Prostate gland (tissue), 2 donors: ENCODE measurements around the gene MIB2. TPM values are rescaled to one million over a fixed set of nuclear protein-coding genes. Genes with fewer than 3 reads are reported as not detected.

Experiments used
- DNase-seq: peaks from one replicate; pipeline ENCODE4 v3.0.0-alpha.2; 2019; ENCODE audit warnings: low spot score
- H3K27ac ChIP-seq, 2 donors: fragments of 200-600 bp; sonication (generic); 2 replicates each; pipeline ENCODE4 v1.5.1; 2017 to 2019
- H3K27me3 ChIP-seq: fragments of 200-600 bp; sonication (generic); replicated peaks from 2 replicates; pipeline ENCODE4 v1.5.1; 2019; ENCODE audit not compliant: insufficient read depth
- H3K36me3 ChIP-seq, 2 donors: fragments of 200-600 bp; sonication (generic); 1 replicate in 1 of 2; 2 replicates in 1 of 2; pipeline versions ENCODE4 v1.5.1 to v1.8.1; 2017 to 2019
- H3K4me1 ChIP-seq: fragments of 200-600 bp; sonication (generic); replicated peaks from 2 replicates; pipeline ENCODE4 v1.5.1; 2019
- H3K4me3 ChIP-seq, 2 donors: fragments of 200-600 bp; sonication (generic); 2 replicates each; pipeline ENCODE4 v1.5.1; 2017 to 2019
- H3K9me3 ChIP-seq: fragments of 200-600 bp; sonication (generic); 2 replicates; pipeline ENCODE4 v1.5.1; 2017
- POLR2A ChIP-seq: fragments of 450-650 bp; IDR thresholded peaks from one replicate; pipeline ENCODE4 v1.6.1; 2016; ENCODE audit warnings: antibody characterized with exemption, mild to moderate bottlenecking
- POLR2AphosphoS5 ChIP-seq: sonication (generic); formaldehyde crosslinking; IDR thresholded peaks from one replicate; pipeline ENCODE4 v1.6.1; 2017; ENCODE audit warnings: antibody characterized with exemption
- WGBS: methylation state at CpG from one replicate; pipeline ENCODE4 v1.1.5; 2018; 5-methylcytosine and 5-hydroxymethylcytosine counted together
- intact Hi-C: fragments of 100-400 bp; cut with DNase I; formaldehyde crosslinking; loops from one replicate; pipeline ENCODE4 v1.14.2; 2022
- total RNA-seq, 2 donors: library from RNA; depleted of rRNA; stranded (reverse); fragments of >200 nt; gene quantifications; one replicate each; pipeline ENCODE4 v1.1.0, GENCODE V29; 2016
- TF ChIP-seq, protein P1 (sequence below), 4 experiments: fragments of 200-600 bp in 2 of 4; fragments of 450-650 bp in 2 of 4; sonication (generic) in 2 of 4; IDR thresholded peaks; 1 replicate in 3 of 4; 2 replicates in 1 of 4; pipeline ENCODE4 v1.5.1; 2016 to 2019; ENCODE audit warnings: antibody characterized with exemption in 4 of 4, mild to moderate bottlenecking in 2 of 4, moderate library complexity in 2 of 4

MIB2 gene
- total RNA-seq, 2 donors from 2014 or later, result 60.6 to 152 TPM

DNA sequence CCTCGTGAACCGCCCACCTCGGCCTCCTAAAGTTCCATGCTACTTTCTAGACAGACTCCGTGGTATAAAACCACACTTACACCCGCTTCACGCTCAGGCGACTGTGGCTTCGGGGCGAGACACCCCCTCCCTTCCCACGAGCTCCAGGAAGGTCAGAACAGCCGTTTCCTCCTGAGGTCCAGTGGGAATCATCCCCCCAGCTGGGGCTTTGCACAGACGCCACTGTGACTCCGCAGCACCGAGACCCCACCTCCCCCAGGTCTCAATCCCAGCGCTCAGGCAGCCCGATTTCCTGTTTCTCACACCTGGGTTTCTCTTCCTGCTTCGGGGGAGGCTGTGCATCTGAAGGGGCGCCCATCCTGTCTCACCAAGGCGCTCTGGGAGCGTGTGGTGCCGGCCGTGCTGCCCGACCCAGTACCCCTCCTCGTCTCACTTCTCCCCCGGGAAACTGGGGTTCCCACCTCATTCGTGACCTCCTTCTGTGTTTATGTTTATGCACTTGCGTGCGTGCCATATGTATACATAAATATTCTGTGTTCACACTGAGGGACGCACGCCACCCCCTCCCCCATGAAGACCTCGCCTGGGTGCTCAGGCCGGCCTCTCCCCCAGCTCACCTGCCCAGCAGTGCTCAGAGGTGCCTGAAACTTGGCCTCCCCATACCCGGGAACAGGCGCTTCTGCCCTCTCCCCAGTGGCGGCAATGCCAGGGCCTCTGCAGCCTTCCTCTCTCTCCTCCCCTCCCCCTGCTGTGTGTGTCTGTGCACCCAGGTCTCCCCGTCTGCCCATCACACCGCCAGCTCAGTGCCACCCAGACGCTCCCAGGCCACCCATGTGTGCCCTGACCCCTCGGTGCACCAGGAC lies 62.6 kb downstream of the MIB2 start:
- Histone ChIP-seq H3K4me1 (no peaks in the 10 kb centered on the region), H3K9me3 (no peaks in the 10 kb centered on the region), H3K36me3 (no peaks in the 10 kb centered on the region), H3K4me3 (no peak overlapping the region), H3K27me3 (no peaks in the 10 kb centered on the region), H3K27ac (no peak overlapping the region)
- DNase-seq, result no peak
- intact Hi-C loops, result loop anchor here (10.0 kb wide), 1 partner anchor 53 kb away; no protein-coding TSS in a partner anchor
- no peak for TF ChIP-seq POLR2AphosphoS5
- TF ChIP-seq, protein P1, sequence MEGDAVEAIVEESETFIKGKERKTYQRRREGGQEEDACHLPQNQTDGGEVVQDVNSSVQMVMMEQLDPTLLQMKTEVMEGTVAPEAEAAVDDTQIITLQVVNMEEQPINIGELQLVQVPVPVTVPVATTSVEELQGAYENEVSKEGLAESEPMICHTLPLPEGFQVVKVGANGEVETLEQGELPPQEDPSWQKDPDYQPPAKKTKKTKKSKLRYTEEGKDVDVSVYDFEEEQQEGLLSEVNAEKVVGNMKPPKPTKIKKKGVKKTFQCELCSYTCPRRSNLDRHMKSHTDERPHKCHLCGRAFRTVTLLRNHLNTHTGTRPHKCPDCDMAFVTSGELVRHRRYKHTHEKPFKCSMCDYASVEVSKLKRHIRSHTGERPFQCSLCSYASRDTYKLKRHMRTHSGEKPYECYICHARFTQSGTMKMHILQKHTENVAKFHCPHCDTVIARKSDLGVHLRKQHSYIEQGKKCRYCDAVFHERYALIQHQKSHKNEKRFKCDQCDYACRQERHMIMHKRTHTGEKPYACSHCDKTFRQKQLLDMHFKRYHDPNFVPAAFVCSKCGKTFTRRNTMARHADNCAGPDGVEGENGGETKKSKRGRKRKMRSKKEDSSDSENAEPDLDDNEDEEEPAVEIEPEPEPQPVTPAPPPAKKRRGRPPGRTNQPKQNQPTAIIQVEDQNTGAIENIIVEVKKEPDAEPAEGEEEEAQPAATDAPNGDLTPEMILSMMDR (IDR thresholded peaks at IDR 0.05), result no peak
- no peak for TF ChIP-seq POLR2A
- WGBS, result 84% methylated on average over 39 of the region's 39 CpGs

DNA sequence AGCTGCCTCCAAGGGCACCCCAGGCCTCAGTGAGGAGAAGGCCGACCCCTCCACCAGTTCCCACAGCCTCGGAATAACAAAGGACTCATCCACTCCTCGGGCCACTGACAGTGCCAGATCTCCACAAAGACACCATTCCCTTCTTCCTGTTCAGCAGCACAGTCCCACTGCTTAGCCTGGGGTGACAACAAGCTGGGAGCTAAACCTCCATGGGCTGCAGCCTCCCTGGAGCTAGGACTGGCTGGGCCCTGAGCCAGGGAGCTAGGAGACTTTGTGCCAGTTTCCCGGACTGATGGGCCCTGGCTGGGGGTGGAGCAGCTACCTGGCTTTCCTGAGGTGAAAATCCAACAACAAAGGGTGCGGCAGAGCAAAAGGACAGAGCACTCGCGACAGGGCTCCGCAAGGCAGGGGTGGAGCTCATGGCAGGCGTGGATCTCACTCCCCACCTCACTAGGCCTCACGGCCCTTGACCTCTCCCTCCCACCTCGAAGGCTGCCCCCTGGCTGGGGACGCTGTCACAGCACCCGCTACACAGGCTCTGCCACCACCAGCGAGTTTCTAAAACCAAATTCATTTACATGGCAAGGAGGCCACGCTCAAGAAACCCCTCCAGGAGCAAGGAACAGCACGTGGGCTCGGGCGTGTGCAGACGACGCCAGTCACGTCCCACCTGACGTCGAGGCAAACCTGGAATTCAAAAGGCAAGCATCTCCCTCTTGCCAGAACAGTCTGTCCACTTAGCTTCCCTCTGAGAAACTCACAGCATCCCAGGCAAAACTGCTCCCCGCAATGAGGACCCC lies 63.5 kb downstream of the MIB2 start:
- 52% methylated on average over 24 of the region's 24 CpGs for WGBS
- intact Hi-C loops, result loop anchor here (10.0 kb wide), 1 partner anchor 54 kb away; no protein-coding TSS in a partner anchor

More for the DNA sequence above, 63.5 kb downstream of the MIB2 start:
- Histone ChIP-seq H3K4me3 (no peak overlapping the region), H3K4me1 (no peaks in the 10 kb centered on the region), H3K27ac (no peak overlapping the region), H3K27me3 (no peaks in the 10 kb centered on the region), H3K9me3 (no peaks in the 10 kb centered on the region), H3K36me3 (no peaks in the 10 kb centered on the region)
- no peak for DNase-seq
- TF ChIP-seq POLR2A (no peak), POLR2AphosphoS5 (no peak)
- TF ChIP-seq, protein P1 (IDR thresholded peaks at IDR 0.05), result peak in 1 of 4 experiments; percentile 40

Other genes with a start within 250 kb of the MIB2 start
- gene AURKAIP1, start 240.3 kb upstream of the MIB2 start, total RNA-seq, result 100 to 1,000 TPM; 152 to 161 TPM
- gene CCNL2, start 216.2 kb upstream of the MIB2 start, total RNA-seq, result 100 to 1,000 TPM; 116 to 242 TPM
- 100 to 1,000 TPM; 143 to 174 TPM for gene MRPL20, start 208.2 kb upstream of the MIB2 start, total RNA-seq
- gene ANKRD65, start 194.2 kb upstream of the MIB2 start, total RNA-seq, result 10 to 100 TPM; 33.7 to 34.9 TPM
- 100 to 1,000 TPM; 191 to 227 TPM for gene VWA1, start 179.8 kb upstream of the MIB2 start, total RNA-seq
- gene ATAD3C, start 165.8 kb upstream of the MIB2 start, total RNA-seq, result 1 to 10 TPM; 7.3 to 9.9 TPM
- 10 to 100 TPM; 16.8 to 26.9 TPM for gene ATAD3B, start 143.7 kb upstream of the MIB2 start, total RNA-seq
- gene ATAD3A, start 103.3 kb upstream of the MIB2 start, total RNA-seq, result 10 to 100 TPM; 30.0 to 32.8 TPM
- gene TMEM240, start 74.9 kb upstream of the MIB2 start, total RNA-seq, result 1 to 10 TPM; 4.5 to 6.8 TPM
- 100 to 1,000 TPM; 173 to 203 TPM for gene SSU72, start 40.6 kb upstream of the MIB2 start, total RNA-seq
- 10 to 100 TPM in 1 of 2 donors, 1 to 10 TPM in 1; 3.5 to 33.3 TPM for gene FNDC10, start 15.4 kb upstream of the MIB2 start, total RNA-seq
- gene MMP23B, start 16.7 kb downstream of the MIB2 start, total RNA-seq, result 10 to 100 TPM in 1 of 2 donors, 1 to 10 TPM in 1; 4.4 to 55.4 TPM
- gene CDK11B, start 43.5 kb downstream of the MIB2 start, total RNA-seq, result 10 to 100 TPM; 15.0 to 31.2 TPM
- gene SLC35E2B, start 77.3 kb downstream of the MIB2 start, total RNA-seq, result 10 to 100 TPM; 40.3 to 67.1 TPM
- 10 to 100 TPM; 31.1 to 47.4 TPM for gene CDK11A, start 108.9 kb downstream of the MIB2 start, total RNA-seq
- gene NADK, start 163.0 kb downstream of the MIB2 start, total RNA-seq, result 10 to 100 TPM; 64.5 to 91.1 TPM